Measurements from ENCODE around the gene CCDC97.

DNA sequence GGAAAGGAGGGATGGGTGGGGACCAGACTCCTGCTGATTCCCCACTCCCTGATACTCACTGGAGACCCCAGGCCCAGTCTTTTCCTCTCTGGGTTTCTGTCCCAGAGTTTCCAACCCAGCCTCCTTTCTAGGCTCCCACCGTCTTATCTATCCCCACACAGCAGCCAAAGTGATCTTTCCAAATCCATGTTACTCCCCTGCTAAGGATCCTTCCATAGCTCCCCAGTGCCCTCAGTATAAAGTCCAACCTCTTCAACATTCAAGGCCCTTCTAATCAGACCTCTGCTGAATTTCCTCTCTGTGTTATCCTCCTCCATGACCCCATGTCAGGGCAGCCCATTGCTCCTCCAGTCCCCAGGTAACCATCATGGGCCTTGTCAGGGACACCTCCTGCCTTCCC, 45.1 kb downstream of the CCDC97 start:
- TF ChIP-seq, protein P1, sequence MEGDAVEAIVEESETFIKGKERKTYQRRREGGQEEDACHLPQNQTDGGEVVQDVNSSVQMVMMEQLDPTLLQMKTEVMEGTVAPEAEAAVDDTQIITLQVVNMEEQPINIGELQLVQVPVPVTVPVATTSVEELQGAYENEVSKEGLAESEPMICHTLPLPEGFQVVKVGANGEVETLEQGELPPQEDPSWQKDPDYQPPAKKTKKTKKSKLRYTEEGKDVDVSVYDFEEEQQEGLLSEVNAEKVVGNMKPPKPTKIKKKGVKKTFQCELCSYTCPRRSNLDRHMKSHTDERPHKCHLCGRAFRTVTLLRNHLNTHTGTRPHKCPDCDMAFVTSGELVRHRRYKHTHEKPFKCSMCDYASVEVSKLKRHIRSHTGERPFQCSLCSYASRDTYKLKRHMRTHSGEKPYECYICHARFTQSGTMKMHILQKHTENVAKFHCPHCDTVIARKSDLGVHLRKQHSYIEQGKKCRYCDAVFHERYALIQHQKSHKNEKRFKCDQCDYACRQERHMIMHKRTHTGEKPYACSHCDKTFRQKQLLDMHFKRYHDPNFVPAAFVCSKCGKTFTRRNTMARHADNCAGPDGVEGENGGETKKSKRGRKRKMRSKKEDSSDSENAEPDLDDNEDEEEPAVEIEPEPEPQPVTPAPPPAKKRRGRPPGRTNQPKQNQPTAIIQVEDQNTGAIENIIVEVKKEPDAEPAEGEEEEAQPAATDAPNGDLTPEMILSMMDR (IDR thresholded peaks at IDR 0.05 in 8 of 11, conservative IDR thresholded peaks at IDR 0.05 in 3 of 11) = no peak
- TF ChIP-seq POLR2A (IDR thresholded peaks at IDR 0.05) = no peak

Data from spleen (tissue), 7 donors.